RWPE1 (cell line): ENCODE data around the gene LSM14B.

Experiments
- CTCF ChIA-PET: fragments of 350-600 bp; sonication (Branson Sonifier 250); formaldehyde crosslinking; extraction: SDS; loops from one replicate; lab custom pipeline; 2021; lab: Yijun Ruan, JAX
- POLR2A ChIA-PET: fragments of 400-600 bp; formaldehyde crosslinking; extraction: SDS; loops from one replicate; lab custom pipeline; 2020; ENCODE audit warnings: antibody characterized with exemption; ENCODE audit not compliant: low non-redundant PET; lab: Yijun Ruan, JAX
- DNase-seq: peaks from one replicate; pipeline ENCODE4 v3.0.0; 2012; ENCODE audit warnings: low spot score
- H3K27ac ChIP-seq: fragments of 450-650 bp; 2 replicates; pipeline ENCODE4 v1.5.1; 2017
- CTCF ChIP-seq: fragments of 450-650 bp; conservative IDR thresholded peaks from 2 replicates; pipeline ENCODE4 v1.5.1; 2017; ENCODE audit warnings: low read depth, mild to moderate bottlenecking

The LSM14B gene

GRCh38 chr20:62172666-62173065, 50.4 kb downstream of the LSM14B start:
- no peak for TF ChIP-seq CTCF
- CTCF ChIA-PET: interaction anchor here (0.6 kb wide), 1 partner anchor 42 kb away, joined by 4 read pairs; no protein-coding TSS in a partner anchor
- POLR2A ChIA-PET: no interaction called here
- no peak overlapping the region for H3K27ac ChIP-seq
- no peak for DNase-seq

GRCh38 chr20:62174021-62174804, 51.9 kb downstream of the LSM14B start:
- no peak overlapping the region for H3K27ac ChIP-seq
- ChIA-PET CTCF (no interaction called here), POLR2A (no interaction called here)
- DNase-seq: no peak
- TF ChIP-seq CTCF: no peak

- POLR2A ChIA-PET: no interaction called here
- no peak for TF ChIP-seq CTCF
- H3K27ac ChIP-seq: no peak overlapping the region
- no peak for DNase-seq
- CTCF ChIA-PET: no interaction called here
These were observed 52.8 kb downstream of the LSM14B start for GRCh38 chr20:62174870-62175624.

GRCh38 chr20:62175711-62176110, 53.4 kb downstream of the LSM14B start:
- H3K27ac ChIP-seq: no peak overlapping the region; the same call in 1 of the 2 replicates
- CTCF ChIA-PET: no interaction called here
- POLR2A ChIA-PET: no interaction called here
- TF ChIP-seq CTCF: no peak
- DNase-seq: no peak

- DNase-seq: no peak
- TF ChIP-seq CTCF: no peak
- ChIA-PET POLR2A (no interaction called here), CTCF (interaction anchor here (0.6 kb wide), 1 partner anchor 237 kb away, joined by 4 read pairs; no protein-coding TSS in a partner anchor)
- H3K27ac ChIP-seq: peak overlapping the region; percentile 27
These were observed 54.6 kb downstream of the LSM14B start for GRCh38 chr20:62176866-62177265.

GRCh38 chr20:62177307-62177706, 55.0 kb downstream of the LSM14B start:
- DNase-seq: no peak
- TF ChIP-seq CTCF: no peak
- CTCF ChIA-PET: interaction anchor here (0.6 to 0.7 kb wide), 3 partner anchors 21 to 237 kb away, joined by 3 to 4 read pairs (median 3); no protein-coding TSS in a partner anchor
- POLR2A ChIA-PET: no interaction called here
- H3K27ac ChIP-seq: peak overlapping the region; percentile 27
